ENCODE data around the gene SHLD3.
"Not testable (repeated sequence)": the region's sequence is repeated elsewhere in the genome, so short reads cannot be mapped to it uniquely, and the experiment has no call there.

The SHLD3 gene

GRCh38 chr5:65676056-65676455 lies 51.2 kb downstream of the SHLD3 start:
- in situ Hi-C loops (cut with HindIII; ENCODE audit: low sequenced_read_pairs) = not testable (repeated sequence)
